PC-3 (cell line): Measurements from ENCODE around the gene CDK7. TPM values are rescaled to one million over a fixed set of nuclear protein-coding genes. Genes with fewer than 3 reads are reported as not detected.

ENCODE experiments used
- ATAC-seq: fragments of 200-7000 bp; cut with Tn5 transposase; 2 replicates; pipeline ENCODE4 v1.9.1; 2020; ENCODE audit warnings: mild to moderate bottlenecking, moderate library complexity
- BruUV-seq: library from RNA; stranded (reverse); fragments of 400-500 nt; replicated peaks from 2 replicates; lab custom pipeline; 2021; lab: Mats Ljungman, UMichigan
- CTCF ChIA-PET: fragments of 300-600 bp; sonication (Branson Sonifier 250); formaldehyde crosslinking; loops from one replicate; lab custom pipeline; 2022; ENCODE audit warnings: antibody characterized with exemption; lab: Charles Lee
- POLR2A ChIA-PET: fragments of 300-600 bp; sonication (Branson Sonifier 250); formaldehyde crosslinking; loops from one replicate; lab custom pipeline; 2022; ENCODE audit warnings: antibody characterized with exemption; ENCODE audit not compliant: unreplicated experiment; lab: Charles Lee
- DNase-seq: peaks from one replicate; pipeline ENCODE4 v3.0.0-alpha.2; 2015
- H2AFZ ChIP-seq: fragments of 300-600 bp; sonication (generic); 2 replicates; pipeline ENCODE4 v1.6.0; 2016; ENCODE audit warnings: antibody characterized with exemption, low read length
- H3F3A ChIP-seq: fragments of 300-600 bp; sonication (generic); one replicate; pipeline ENCODE4 v1.6.0; 2017; ENCODE audit warnings: antibody characterized with exemption, low read length, control low read depth, mild to moderate bottlenecking; ENCODE audit not compliant: unreplicated experiment
- H3K27ac ChIP-seq: fragments of 300-600 bp; sonication (generic); 2 replicates; pipeline ENCODE4 v1.5.1; 2016; ENCODE audit warnings: mild to moderate bottlenecking, low read length
- H3K27me3 ChIP-seq: fragments of 300-600 bp; sonication (generic); 2 replicates; pipeline ENCODE4 v1.6.1; 2016; ENCODE audit warnings: low read length, mixed read lengths
- H3K36me3 ChIP-seq: fragments of 300-600 bp; sonication (generic); 2 replicates; pipeline ENCODE4 v1.6.1; 2016; ENCODE audit warnings: low read depth, mixed run types, low read length, mixed read lengths
- H3K4me1 ChIP-seq: fragments of 300-600 bp; sonication (generic); 2 replicates; pipeline ENCODE4 v1.5.1; 2016; ENCODE audit warnings: low read length; ENCODE audit not compliant: insufficient read depth
- H3K4me2 ChIP-seq: fragments of 300-600 bp; sonication (generic); 2 replicates; pipeline ENCODE4 v1.6.0; 2016; ENCODE audit warnings: low read length
- H3K4me3 ChIP-seq: fragments of 300-600 bp; sonication (generic); 2 replicates; pipeline ENCODE4 v1.5.1; 2016; ENCODE audit warnings: mild to moderate bottlenecking, low read length, mixed read lengths
- H3K79me2 ChIP-seq: fragments of 300-600 bp; sonication (generic); 2 replicates; pipeline ENCODE4 v1.6.1; 2017; ENCODE audit warnings: low read length, mixed read lengths
- H3K9ac ChIP-seq: fragments of 300-600 bp; sonication (generic); 2 replicates; pipeline ENCODE4 v1.6.0; 2016; ENCODE audit warnings: mild to moderate bottlenecking, low read length
- H3K9me2 ChIP-seq: fragments of 300-600 bp; sonication (generic); replicated peaks from 2 replicates; pipeline ENCODE4 v1.6.1; 2016; ENCODE audit warnings: mixed run types, low read length, mixed read lengths
- H3K9me3 ChIP-seq: fragments of 300-600 bp; sonication (generic); 2 replicates; pipeline ENCODE4 v1.6.1; 2016; ENCODE audit warnings: low read length, mixed read lengths
- H4K20me1 ChIP-seq: fragments of 300-600 bp; sonication (generic); 2 replicates; pipeline ENCODE4 v1.6.1; 2016; ENCODE audit warnings: low read length, mixed read lengths
- CTCF ChIP-seq: fragments of 300-600 bp; sonication (generic); conservative IDR thresholded peaks from 2 replicates; pipeline ENCODE4 v1.5.1; 2017; ENCODE audit warnings: antibody characterized with exemption, low read depth, mild to moderate bottlenecking, low read length
- EZH2 ChIP-seq: fragments of 300-600 bp; sonication (generic); IDR thresholded peaks from one replicate; pipeline ENCODE4 v1.6.1; 2017; ENCODE audit warnings: antibody characterized with exemption, mild to moderate bottlenecking, low read length; ENCODE audit not compliant: unreplicated experiment
- EZH2phosphoT487 ChIP-seq: fragments of 300-600 bp; sonication (generic); IDR thresholded peaks from 2 replicates; pipeline ENCODE4 v1.6.1; 2018; ENCODE audit warnings: mild to moderate bottlenecking, antibody characterized with exemption, low read length, borderline replicate concordance
- intact Hi-C: fragments of 100-400 bp; cut with micrococcal nuclease; formaldehyde crosslinking; loops from 2 replicates; pipeline ENCODE4 v1.9.0; 2023
- total RNA-seq: library from RNA; depleted of rRNA; stranded (reverse); fragments of >200 nt; gene quantifications from 2 replicates; pipeline ENCODE4 v1.2.3, GENCODE V29; 2014

Gene CDK7
- total RNA-seq, 1 experiment from 2014 or later, result 26.6 TPM

- Histone ChIP-seq H2AFZ (no peak overlapping the region), H3K27me3 (no peaks in the 10 kb centered on the region), H3K4me3 (no peak overlapping the region), H3K4me1 (no peaks in the 10 kb centered on the region), H3F3A (no peaks in the 10 kb centered on the region), H4K20me1 (no peaks in the 10 kb centered on the region), H3K79me2 (no peaks in the 10 kb centered on the region), H3K9me2 (no peaks in the 10 kb centered on the region), H3K9ac (no peak overlapping the region), H3K9me3 (no peaks in the 10 kb centered on the region), H3K4me2 (no peak overlapping the region), H3K27ac (no peak overlapping the region), H3K36me3 (no peaks in the 10 kb centered on the region)
- BruUV-seq, result no TSS peak
- TF ChIP-seq EZH2phosphoT487 (no peak), CTCF (no peak), EZH2 (no peak)
- ChIA-PET POLR2A (no interaction called here), CTCF (no interaction called here)
- intact Hi-C loops, result no loop called here
- ATAC-seq, result no peak
- DNase-seq, result no peak
Measured at GRCh38 chr5:69288688-69289087, 54.0 kb downstream of the CDK7 start.

- Histone ChIP-seq H4K20me1 (no peaks in the 10 kb centered on the region), H3K27ac (no peak overlapping the region), H3K9me3 (no peaks in the 10 kb centered on the region), H3K4me3 (no peak overlapping the region), H3K4me2 (no peak overlapping the region), H3K9me2 (no peaks in the 10 kb centered on the region), H3K4me1 (peaks cover 9% of the 10 kb centered on the region; the same call in 1 of the 2 replicates), H3F3A (no peaks in the 10 kb centered on the region), H3K27me3 (no peaks in the 10 kb centered on the region), H3K9ac (no peak overlapping the region), H3K79me2 (no peaks in the 10 kb centered on the region), H3K36me3 (no peaks in the 10 kb centered on the region), H2AFZ (no peak overlapping the region)
- ATAC-seq (no peak), DNase-seq (no peak)
- BruUV-seq, result no TSS peak
- TF ChIP-seq EZH2phosphoT487, result no peak
- no peak for TF ChIP-seq EZH2
- no peak for TF ChIP-seq CTCF
- ChIA-PET POLR2A (no interaction called here), CTCF (no interaction called here)
- intact Hi-C loops, result loop anchor here (10.0 kb wide), 1 partner anchor 198 kb away; the partner anchor contains the start of gene SLC30A5
Measured at GRCh38 chr5:69292306-69292705, 57.6 kb downstream of the CDK7 start.

- H3K27ac ChIP-seq, result no peak overlapping the region
- no peaks in the 10 kb centered on the region for H3K9me2 ChIP-seq
- POLR2A ChIA-PET, result no interaction called here
- TF ChIP-seq EZH2 (no peak), CTCF (no peak), EZH2phosphoT487 (no peak)
- intact Hi-C loops, result loop anchor here (10.0 kb wide), 1 partner anchor 199 kb away; the partner anchor contains the start of gene SLC30A5
- DNase-seq (no peak), ATAC-seq (no peak)
- H3K4me3 ChIP-seq, result no peak overlapping the region
- no peaks in the 10 kb centered on the region for H3K79me2 ChIP-seq
- H3K4me1 ChIP-seq, result peaks cover 9% of the 10 kb centered on the region; the same call in 1 of the 2 replicates
- CTCF ChIA-PET, result no interaction called here
- no peak overlapping the region for H3K4me2 ChIP-seq
- no peak overlapping the region for H2AFZ ChIP-seq
- BruUV-seq, result no TSS peak
- no peaks in the 10 kb centered on the region for H3K36me3 ChIP-seq
- H3K9ac ChIP-seq, result no peak overlapping the region
- H3F3A ChIP-seq, result no peaks in the 10 kb centered on the region
- no peaks in the 10 kb centered on the region for H3K9me3 ChIP-seq
- no peaks in the 10 kb centered on the region for H3K27me3 ChIP-seq
- H4K20me1 ChIP-seq, result no peaks in the 10 kb centered on the region
Measured at GRCh38 chr5:69293882-69294281, 59.2 kb downstream of the CDK7 start.
